MG63 (cell line): ENCODE data around the gene KCNN3. TPM values are rescaled to one million over a fixed set of nuclear protein-coding genes. Genes with fewer than 3 reads are reported as not detected.
A peak's percentile ranks its signal among the peaks of the same experiment; 100 is the strongest.

Source experiments
- DNase-seq: peaks from one replicate; pipeline ENCODE4 v3.0.0-alpha.2; 2020
- H3K27me3 ChIP-seq: fragments of 250-450 bp; sonication (Bioruptor Pico); 2 replicates; pipeline ENCODE4 v1.5.1; 2020; ENCODE audit warnings: mild to moderate bottlenecking, moderate library complexity
- H3K36me3 ChIP-seq: fragments of 250-450 bp; sonication (Bioruptor Pico); 2 replicates; pipeline ENCODE4 v1.5.1; 2020; ENCODE audit warnings: mild to moderate bottlenecking, moderate library complexity
- H3K4me3 ChIP-seq: fragments of 250-450 bp; sonication (Bioruptor Pico); 2 replicates; pipeline ENCODE4 v1.5.1; 2020; ENCODE audit warnings: mild to moderate bottlenecking, moderate library complexity
- H3K9me3 ChIP-seq: fragments of 250-450 bp; sonication (Bioruptor Pico); 2 replicates; pipeline ENCODE4 v1.5.1; 2020; ENCODE audit warnings: mild to moderate bottlenecking, moderate library complexity
- total RNA-seq: library from RNA; depleted of rRNA; stranded (reverse); fragments of >200 nt; shearing (Covaris generic); gene quantifications from 2 replicates; pipeline ENCODE4 v1.2.3, GENCODE V29; 2014; ENCODE audit warnings: low replicate concordance

The KCNN3 gene
- total RNA-seq, 1 experiment from 2014 or later, result 1.6 TPM

GRCh38 chr1:154746622-154747299 is 123.3 kb downstream of the KCNN3 start:
- no peaks in the 10 kb centered on the region for H3K36me3 ChIP-seq
- no peak overlapping the region for H3K4me3 ChIP-seq
- DNase-seq, result no peak
- H3K27me3 ChIP-seq, result no peaks in the 10 kb centered on the region
- H3K9me3 ChIP-seq, result no peaks in the 10 kb centered on the region

GRCh38 chr1:154745750-154746425 is 124.2 kb downstream of the KCNN3 start:
- DNase-seq, result no peak
- Histone ChIP-seq H3K9me3 (no peaks in the 10 kb centered on the region), H3K36me3 (no peaks in the 10 kb centered on the region), H3K27me3 (no peaks in the 10 kb centered on the region), H3K4me3 (no peak overlapping the region)

GRCh38 chr1:154745286-154745731 is 124.8 kb downstream of the KCNN3 start:
- H3K9me3 ChIP-seq, result no peaks in the 10 kb centered on the region
- no peaks in the 10 kb centered on the region for H3K36me3 ChIP-seq
- no peaks in the 10 kb centered on the region for H3K27me3 ChIP-seq
- DNase-seq, result no peak
- H3K4me3 ChIP-seq, result no peak overlapping the region

GRCh38 chr1:154744352-154745035 is 125.6 kb downstream of the KCNN3 start:
- no peaks in the 10 kb centered on the region for H3K27me3 ChIP-seq
- no peaks in the 10 kb centered on the region for H3K36me3 ChIP-seq
- no peak overlapping the region for H3K4me3 ChIP-seq
- H3K9me3 ChIP-seq, result no peaks in the 10 kb centered on the region
- no peak for DNase-seq

GRCh38 chr1:154743526-154744036 is 126.5 kb downstream of the KCNN3 start:
- H3K27me3 ChIP-seq, result no peaks in the 10 kb centered on the region; the same call in 1 of the 2 replicates
- no peaks in the 10 kb centered on the region for H3K36me3 ChIP-seq
- H3K9me3 ChIP-seq, result no peaks in the 10 kb centered on the region
- no peak overlapping the region for H3K4me3 ChIP-seq
- DNase-seq, result no peak

GRCh38 chr1:154742606-154743005 is 127.5 kb downstream of the KCNN3 start:
- Histone ChIP-seq H3K9me3 (no peaks in the 10 kb centered on the region), H3K4me3 (no peak overlapping the region), H3K27me3 (no peaks in the 10 kb centered on the region; the same call in 1 of the 2 replicates), H3K36me3 (no peaks in the 10 kb centered on the region)
- DNase-seq, result no peak

GRCh38 chr1:154741741-154742495 is 128.2 kb downstream of the KCNN3 start:
- Histone ChIP-seq H3K4me3 (no peak overlapping the region), H3K27me3 (no peaks in the 10 kb centered on the region; the same call in 1 of the 2 replicates), H3K36me3 (no peaks in the 10 kb centered on the region), H3K9me3 (no peaks in the 10 kb centered on the region)
- DNase-seq, result no peak

- Histone ChIP-seq H3K27me3 (no peaks in the 10 kb centered on the region; the same call in 1 of the 2 replicates), H3K9me3 (no peaks in the 10 kb centered on the region), H3K36me3 (no peaks in the 10 kb centered on the region), H3K4me3 (no peak overlapping the region)
- DNase-seq, result no peak
Observed at GRCh38 chr1:154741327-154741726, 128.8 kb downstream of the KCNN3 start.

GRCh38 chr1:154739654-154740053 is 130.4 kb downstream of the KCNN3 start:
- no peak for DNase-seq
- no peaks in the 10 kb centered on the region for H3K9me3 ChIP-seq
- no peak overlapping the region for H3K4me3 ChIP-seq
- H3K27me3 ChIP-seq, result no peaks in the 10 kb centered on the region; the same call in 1 of the 2 replicates
- no peaks in the 10 kb centered on the region for H3K36me3 ChIP-seq

- H3K36me3 ChIP-seq, result no peaks in the 10 kb centered on the region
- no peaks in the 10 kb centered on the region for H3K9me3 ChIP-seq
- DNase-seq, result peak; percentile 62
- H3K27me3 ChIP-seq, result no peaks in the 10 kb centered on the region; the same call in 1 of the 2 replicates
- H3K4me3 ChIP-seq, result no peak overlapping the region
Observed at GRCh38 chr1:154736841-154737240, 133.2 kb downstream of the KCNN3 start.

- no peak for DNase-seq
- no peak overlapping the region for H3K4me3 ChIP-seq
- H3K36me3 ChIP-seq, result no peaks in the 10 kb centered on the region
- H3K9me3 ChIP-seq, result no peaks in the 10 kb centered on the region
- no peaks in the 10 kb centered on the region; the same call in 1 of the 2 replicates for H3K27me3 ChIP-seq
Observed at GRCh38 chr1:154735804-154736168, 134.3 kb downstream of the KCNN3 start.

- DNase-seq, result no peak
- Histone ChIP-seq H3K27me3 (no peaks in the 10 kb centered on the region; the same call in 1 of the 2 replicates), H3K36me3 (no peaks in the 10 kb centered on the region), H3K9me3 (no peaks in the 10 kb centered on the region), H3K4me3 (no peak overlapping the region)
Observed at GRCh38 chr1:154735061-154735803, 134.8 kb downstream of the KCNN3 start.

- H3K27me3 ChIP-seq, result no peaks in the 10 kb centered on the region; the same call in 1 of the 2 replicates
- no peaks in the 10 kb centered on the region for H3K9me3 ChIP-seq
- no peak for DNase-seq
- H3K36me3 ChIP-seq, result no peaks in the 10 kb centered on the region
- H3K4me3 ChIP-seq, result no peak overlapping the region
Observed at GRCh38 chr1:154733621-154734020, 136.5 kb downstream of the KCNN3 start.

GRCh38 chr1:154730986-154731489 is 139.0 kb downstream of the KCNN3 start:
- no peaks in the 10 kb centered on the region for H3K36me3 ChIP-seq
- no peak overlapping the region for H3K4me3 ChIP-seq
- no peaks in the 10 kb centered on the region for H3K9me3 ChIP-seq
- no peaks in the 10 kb centered on the region for H3K27me3 ChIP-seq
- no peak for DNase-seq

- no peaks in the 10 kb centered on the region for H3K27me3 ChIP-seq
- no peak overlapping the region for H3K4me3 ChIP-seq
- DNase-seq, result no peak
- no peaks in the 10 kb centered on the region for H3K36me3 ChIP-seq
- H3K9me3 ChIP-seq, result no peaks in the 10 kb centered on the region
Observed at GRCh38 chr1:154730259-154730658, 139.8 kb downstream of the KCNN3 start.

- no peaks in the 10 kb centered on the region for H3K27me3 ChIP-seq
- H3K36me3 ChIP-seq, result no peaks in the 10 kb centered on the region
- no peaks in the 10 kb centered on the region for H3K9me3 ChIP-seq
- no peak overlapping the region for H3K4me3 ChIP-seq
- DNase-seq, result no peak
Observed at GRCh38 chr1:154729577-154729976, 140.5 kb downstream of the KCNN3 start.
